ENCODE results near the gene C10orf90. TPM values are rescaled to one million over a fixed set of nuclear protein-coding genes. Genes with fewer than 3 reads are reported as not detected.

The C10orf90 gene
- total and polyA plus RNA-seq, 8 donors = 0.32 to 0.64 (median 0.47) TPM; not detected in 5

DNA sequence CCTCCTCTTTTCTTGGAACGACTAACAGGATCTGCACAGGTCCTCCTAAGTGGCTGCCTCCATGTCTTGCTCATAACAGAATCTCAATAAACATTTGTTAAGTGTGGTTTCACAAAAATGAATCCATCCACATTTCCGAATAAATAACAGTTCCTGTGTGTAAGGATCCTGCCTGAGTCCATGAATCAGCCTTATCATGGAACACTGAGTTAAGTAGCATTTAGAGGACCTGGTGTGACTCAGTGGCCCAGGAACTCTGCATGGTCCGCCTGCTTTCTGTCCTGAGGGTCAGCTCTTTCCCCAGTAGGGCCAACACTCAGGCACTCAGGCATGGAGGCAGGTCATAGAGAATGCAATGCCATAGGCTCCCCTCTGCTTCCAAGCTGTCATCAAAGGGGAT is 15.8 kb upstream of the C10orf90 start:
- no peak for ATAC-seq

GRCh38 chr10:126685756-126686155 is 15.3 kb upstream of the C10orf90 start:
- Histone ChIP-seq H3K4me3 (no peak overlapping the region), H3K4me1 (no peaks in the 10 kb centered on the region), H3K36me3 (no peaks in the 10 kb centered on the region), H3K9me3 (no peaks in the 10 kb centered on the region), H3K27ac (no peak overlapping the region), H3K27me3 (no peaks in the 10 kb centered on the region)
- intact Hi-C loops (cut with DNase I) = no loop called here
- DNase-seq (no peak), ATAC-seq (no peak), FAIRE-seq (no peak)
- TF ChIP-seq, protein P1, sequence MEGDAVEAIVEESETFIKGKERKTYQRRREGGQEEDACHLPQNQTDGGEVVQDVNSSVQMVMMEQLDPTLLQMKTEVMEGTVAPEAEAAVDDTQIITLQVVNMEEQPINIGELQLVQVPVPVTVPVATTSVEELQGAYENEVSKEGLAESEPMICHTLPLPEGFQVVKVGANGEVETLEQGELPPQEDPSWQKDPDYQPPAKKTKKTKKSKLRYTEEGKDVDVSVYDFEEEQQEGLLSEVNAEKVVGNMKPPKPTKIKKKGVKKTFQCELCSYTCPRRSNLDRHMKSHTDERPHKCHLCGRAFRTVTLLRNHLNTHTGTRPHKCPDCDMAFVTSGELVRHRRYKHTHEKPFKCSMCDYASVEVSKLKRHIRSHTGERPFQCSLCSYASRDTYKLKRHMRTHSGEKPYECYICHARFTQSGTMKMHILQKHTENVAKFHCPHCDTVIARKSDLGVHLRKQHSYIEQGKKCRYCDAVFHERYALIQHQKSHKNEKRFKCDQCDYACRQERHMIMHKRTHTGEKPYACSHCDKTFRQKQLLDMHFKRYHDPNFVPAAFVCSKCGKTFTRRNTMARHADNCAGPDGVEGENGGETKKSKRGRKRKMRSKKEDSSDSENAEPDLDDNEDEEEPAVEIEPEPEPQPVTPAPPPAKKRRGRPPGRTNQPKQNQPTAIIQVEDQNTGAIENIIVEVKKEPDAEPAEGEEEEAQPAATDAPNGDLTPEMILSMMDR (IDR thresholded peaks at IDR 0.05) = no peak
- 86 to 98% methylated on average over 4 of the region's 4 CpGs for WGBS, 2 donors

More for the DNA sequence above, 15.8 kb upstream of the C10orf90 start:
- H3K36me3 ChIP-seq = no peaks in the 10 kb centered on the region
- H3K4me3 ChIP-seq = no peak overlapping the region
- H3K27me3 ChIP-seq = no peaks in the 10 kb centered on the region
- TF ChIP-seq, protein P1 (IDR thresholded peaks at IDR 0.05) = no peak
- intact Hi-C loops (cut with DNase I) = no loop called here
- H3K27ac ChIP-seq = no peak overlapping the region
- FAIRE-seq (no peak), DNase-seq (no peak)
- WGBS, 2 donors = 50 to 69% methylated on average over 3 of the region's 3 CpGs
- no peaks in the 10 kb centered on the region for H3K4me1 ChIP-seq
- H3K9me3 ChIP-seq = no peaks in the 10 kb centered on the region

DNA sequence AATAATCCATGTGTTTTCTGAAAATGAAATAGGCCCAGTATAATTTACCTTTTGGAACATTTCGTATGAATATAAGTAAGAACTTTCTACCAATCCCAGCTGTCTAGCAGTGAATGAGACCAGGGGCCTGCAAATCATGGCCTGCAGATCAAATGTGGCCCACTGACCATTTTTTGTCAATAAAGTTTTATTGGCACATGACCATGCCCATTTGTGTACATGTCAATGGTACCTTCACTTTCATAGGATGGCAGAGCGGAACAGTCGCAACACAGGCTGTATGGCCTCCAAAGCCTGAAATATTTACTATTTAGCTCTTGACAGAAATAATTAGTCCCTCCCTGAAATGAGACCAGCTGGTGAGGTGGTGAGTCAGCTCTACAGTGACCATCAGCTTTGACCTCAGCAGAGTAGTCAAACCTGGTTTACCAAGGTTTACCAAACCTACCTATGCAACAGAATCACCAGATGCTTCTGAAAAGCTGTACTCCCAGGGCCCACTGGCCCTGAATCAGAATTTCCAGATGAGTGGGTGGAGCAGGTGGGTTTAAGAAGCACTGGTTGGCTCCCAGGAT is 13.8 kb upstream of the C10orf90 start:
- FAIRE-seq = no peak

GRCh38 chr10:126683466-126683865 is 13.0 kb upstream of the C10orf90 start:
- 57 to 90% methylated on average over 1 of the region's 1 CpG for WGBS, 2 donors
- no peaks in the 10 kb centered on the region for H3K27me3 ChIP-seq
- H3K36me3 ChIP-seq = no peaks in the 10 kb centered on the region
- H3K9me3 ChIP-seq = no peaks in the 10 kb centered on the region
- intact Hi-C loops (cut with DNase I) = no loop called here
- no peaks in the 10 kb centered on the region for H3K4me1 ChIP-seq
- no peak for FAIRE-seq
- ATAC-seq = no peak
- TF ChIP-seq, protein P1 (IDR thresholded peaks at IDR 0.05) = no peak
- no peak overlapping the region for H3K4me3 ChIP-seq
- no peak overlapping the region for H3K27ac ChIP-seq
- DNase-seq = no peak

More for the DNA sequence above, 13.8 kb upstream of the C10orf90 start:
- ATAC-seq (no peak), DNase-seq (no peak)
- Histone ChIP-seq H3K4me3 (no peak overlapping the region), H3K9me3 (no peaks in the 10 kb centered on the region), H3K36me3 (no peaks in the 10 kb centered on the region), H3K27ac (no peak overlapping the region), H3K4me1 (no peaks in the 10 kb centered on the region), H3K27me3 (no peaks in the 10 kb centered on the region)
- 71 to 92% methylated on average over 3 of the region's 3 CpGs for WGBS, 2 donors
- TF ChIP-seq, protein P1 (IDR thresholded peaks at IDR 0.05) = no peak
- intact Hi-C loops (cut with DNase I) = no loop called here

GRCh38 chr10:126675656-126676438 is 5.4 kb upstream of the C10orf90 start:
- 85 to 90% methylated on average over 7 of the region's 7 CpGs for WGBS, 2 donors
- Histone ChIP-seq H3K4me1 (no peaks in the 10 kb centered on the region), H3K4me3 (no peak overlapping the region), H3K36me3 (no peaks in the 10 kb centered on the region), H3K9me3 (no peaks in the 10 kb centered on the region), H3K27ac (no peak overlapping the region), H3K27me3 (no peaks in the 10 kb centered on the region)
- DNase-seq = no peak
- TF ChIP-seq, protein P1 (IDR thresholded peaks at IDR 0.05) = no peak
- intact Hi-C loops (cut with DNase I) = no loop called here
- ATAC-seq = no peak
- no peak for FAIRE-seq
